Gastrocnemius medialis (tissue), 4 donors: Measurements from ENCODE around the gene BARX2.

Experiments used
- POLR2A ChIP-seq, 2 donors: fragments of 450-650 bp; IDR thresholded peaks; one replicate each; pipeline ENCODE4 v1.6.1; 2017; ENCODE audit warnings: antibody characterized with exemption in 2 of 2, mild to moderate bottlenecking in 2 of 2, moderate library complexity in 2 of 2
- TF ChIP-seq, protein P1 (sequence below), 5 experiments: fragments of 450-650 bp in 3 of 5; fragments of 200-600 bp in 2 of 5; sonication (generic) in 2 of 5; IDR thresholded peaks in 4 of 5; conservative IDR thresholded peaks in 1 of 5; 1 replicate in 4 of 5; 2 replicates in 1 of 5; pipeline ENCODE4 v1.5.1; 2016 to 2019; ENCODE audit warnings: antibody characterized with exemption in 5 of 5, mild to moderate bottlenecking in 3 of 5, moderate library complexity in 3 of 5

DNA sequence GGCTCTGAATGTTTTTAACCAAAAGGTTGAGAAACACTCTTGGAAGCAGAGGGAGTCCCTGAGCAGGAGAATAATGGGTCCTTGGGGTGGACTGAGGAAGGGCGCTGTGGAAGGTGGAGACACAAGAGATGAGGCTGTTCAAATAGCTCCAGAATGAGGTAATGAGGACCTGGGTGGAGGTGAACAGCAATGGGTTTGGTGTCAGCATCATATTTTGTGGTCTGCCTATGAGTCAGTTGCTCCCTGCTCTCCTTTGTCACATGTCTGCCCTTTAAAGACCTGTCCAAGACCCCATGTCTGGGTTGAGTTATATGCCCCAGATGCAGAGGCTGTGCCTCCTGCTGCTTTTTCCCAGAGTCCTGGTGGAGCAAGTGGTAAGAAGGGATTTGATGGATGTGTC is 113.6 kb downstream of the BARX2 start:
- TF ChIP-seq, protein P1, sequence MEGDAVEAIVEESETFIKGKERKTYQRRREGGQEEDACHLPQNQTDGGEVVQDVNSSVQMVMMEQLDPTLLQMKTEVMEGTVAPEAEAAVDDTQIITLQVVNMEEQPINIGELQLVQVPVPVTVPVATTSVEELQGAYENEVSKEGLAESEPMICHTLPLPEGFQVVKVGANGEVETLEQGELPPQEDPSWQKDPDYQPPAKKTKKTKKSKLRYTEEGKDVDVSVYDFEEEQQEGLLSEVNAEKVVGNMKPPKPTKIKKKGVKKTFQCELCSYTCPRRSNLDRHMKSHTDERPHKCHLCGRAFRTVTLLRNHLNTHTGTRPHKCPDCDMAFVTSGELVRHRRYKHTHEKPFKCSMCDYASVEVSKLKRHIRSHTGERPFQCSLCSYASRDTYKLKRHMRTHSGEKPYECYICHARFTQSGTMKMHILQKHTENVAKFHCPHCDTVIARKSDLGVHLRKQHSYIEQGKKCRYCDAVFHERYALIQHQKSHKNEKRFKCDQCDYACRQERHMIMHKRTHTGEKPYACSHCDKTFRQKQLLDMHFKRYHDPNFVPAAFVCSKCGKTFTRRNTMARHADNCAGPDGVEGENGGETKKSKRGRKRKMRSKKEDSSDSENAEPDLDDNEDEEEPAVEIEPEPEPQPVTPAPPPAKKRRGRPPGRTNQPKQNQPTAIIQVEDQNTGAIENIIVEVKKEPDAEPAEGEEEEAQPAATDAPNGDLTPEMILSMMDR (IDR thresholded peaks at IDR 0.05 in 4 of 5, conservative IDR thresholded peaks at IDR 0.05 in 1 of 5): no peak
- TF ChIP-seq POLR2A (IDR thresholded peaks at IDR 0.05): no peak
